Measurements from ENCODE around the gene RALGAPA1. TPM values are rescaled to one million over a fixed set of nuclear protein-coding genes. Genes with fewer than 3 reads are reported as not detected.
A peak's percentile ranks its signal among the peaks of the same experiment; 100 is the strongest.

The RALGAPA1 gene
- total and polyA plus RNA-seq, 8 donors, result 6.0 to 482 (median 128) TPM

- H3K4me1 ChIP-seq, result no peaks in the 10 kb centered on the region
- H3K9me3 ChIP-seq, result no peaks in the 10 kb centered on the region
- no peak for DNase-seq
- intact Hi-C loops (cut with DNase I; ENCODE audit: low total_unique reads), result no loop called here
- no peak for TF ChIP-seq CTCF (IDR thresholded peaks at IDR 0.05)
- TF ChIP-seq POLR2A (IDR thresholded peaks at IDR 0.05), result no peak
- no peak for TF ChIP-seq POLR2AphosphoS5 (IDR thresholded peaks at IDR 0.05)
- no peak for TF ChIP-seq EP300 (IDR thresholded peaks at IDR 0.05)
- no peaks in the 10 kb centered on the region for H3K27me3 ChIP-seq
- no peak overlapping the region for H3K27ac ChIP-seq
- WGBS, 5 donors, result 92 to 100% (median 97%) methylated on average over 2 of the region's 2 CpGs
- H3K36me3 ChIP-seq, result peaks cover 12 to 71% (median 62%) of the 10 kb centered on the region in 4 donors
- H3K4me3 ChIP-seq, result no peak overlapping the region
These were observed 126.3 kb downstream of the RALGAPA1 start for GRCh38 chr14:35682802-35683201.

- H3K36me3 ChIP-seq, result peaks cover 20 to 87% (median 81%) of the 10 kb centered on the region in 4 donors
- intact Hi-C loops (cut with DNase I; ENCODE audit: low total_unique reads), result no loop called here
- no peak for DNase-seq
- H3K27ac ChIP-seq, result no peak overlapping the region
- H3K4me3 ChIP-seq, result no peak overlapping the region
- H3K27me3 ChIP-seq, result no peaks in the 10 kb centered on the region
- TF ChIP-seq POLR2A (IDR thresholded peaks at IDR 0.05), result no peak
- no peak for TF ChIP-seq EP300 (IDR thresholded peaks at IDR 0.05)
- no peak for TF ChIP-seq POLR2AphosphoS5 (IDR thresholded peaks at IDR 0.05)
- TF ChIP-seq CTCF (IDR thresholded peaks at IDR 0.05), result no peak
- H3K9me3 ChIP-seq, result no peaks in the 10 kb centered on the region
- WGBS, 5 donors, result 70 to 90% (median 84%) methylated on average over 1 of the region's 1 CpG
- no peaks in the 10 kb centered on the region for H3K4me1 ChIP-seq
These were observed 130.6 kb downstream of the RALGAPA1 start for GRCh38 chr14:35678403-35679028.

- Histone ChIP-seq H3K4me1 (no peaks in the 10 kb centered on the region), H3K4me3 (no peak overlapping the region), H3K27ac (no peak overlapping the region), H3K27me3 (no peaks in the 10 kb centered on the region), H3K36me3 (peaks cover 19 to 92% (median 84%) of the 10 kb centered on the region in 4 donors), H3K9me3 (no peaks in the 10 kb centered on the region)
- peak in 1 of 2 donors; percentile 6 for DNase-seq
- WGBS, 5 donors, result 63 to 71% (median 67%) methylated on average over 3 of the region's 3 CpGs
- no peak for TF ChIP-seq POLR2A (IDR thresholded peaks at IDR 0.05)
- no peak for TF ChIP-seq CTCF (IDR thresholded peaks at IDR 0.05)
- no peak for TF ChIP-seq POLR2AphosphoS5 (IDR thresholded peaks at IDR 0.05)
- TF ChIP-seq EP300 (IDR thresholded peaks at IDR 0.05), result no peak
- intact Hi-C loops (cut with DNase I; ENCODE audit: low total_unique reads), result no loop called here
These were observed 139.3 kb downstream of the RALGAPA1 start for GRCh38 chr14:35669782-35670181.

- Histone ChIP-seq H3K9me3 (no peaks in the 10 kb centered on the region), H3K27me3 (no peaks in the 10 kb centered on the region), H3K36me3 (peaks cover 9 to 93% (median 86%) of the 10 kb centered on the region in 4 donors), H3K4me1 (no peaks in the 10 kb centered on the region), H3K4me3 (no peak overlapping the region), H3K27ac (no peak overlapping the region)
- TF ChIP-seq CTCF (IDR thresholded peaks at IDR 0.05), result no peak
- no peak for TF ChIP-seq POLR2A (IDR thresholded peaks at IDR 0.05)
- no peak for TF ChIP-seq POLR2AphosphoS5 (IDR thresholded peaks at IDR 0.05)
- TF ChIP-seq EP300 (IDR thresholded peaks at IDR 0.05), result no peak
- DNase-seq, result no peak
- intact Hi-C loops (cut with DNase I; ENCODE audit: low total_unique reads), result no loop called here
These were observed 142.6 kb downstream of the RALGAPA1 start for GRCh38 chr14:35666429-35667043.

Measured in stomach (tissue), 9 donors.